IMR-90 (cell line): ENCODE results near the gene PCSK5. TPM values are rescaled to one million over a fixed set of nuclear protein-coding genes. Genes with fewer than 3 reads are reported as not detected.

ENCODE experiments used
- ATAC-seq: fragments of 200-7000 bp; cut with Tn5 transposase; 2 replicates; pipeline ENCODE4 v1.9.1; 2020; ENCODE audit warnings: low read depth, mild to moderate bottlenecking, moderate library complexity
- BruUV-seq: library from RNA; stranded (reverse); fragments of 400-500 nt; replicated peaks from 2 replicates; lab custom pipeline; 2021; lab: Mats Ljungman, UMichigan
- CTCF ChIA-PET: fragments of 300-600 bp; formaldehyde crosslinking; extraction: SDS; loops from one replicate; lab custom pipeline; 2021; ENCODE audit warnings: antibody characterized with exemption; lab: Yijun Ruan, JAX
- POLR2A ChIA-PET: fragments of 300-600 bp; sonication (Branson Sonifier 250); formaldehyde crosslinking; loops from one replicate; lab custom pipeline; 2022; ENCODE audit warnings: antibody characterized with exemption; ENCODE audit not compliant: unreplicated experiment; lab: Charles Lee
- DNase-seq: peaks from one replicate; pipeline ENCODE4 v3.0.0; 2013
- H2AFZ ChIP-seq: replicated peaks from 2 replicates; pipeline ENCODE3; 2013; ENCODE audit warnings: low read length, mild to moderate bottlenecking; ENCODE audit not compliant: poor library complexity
- H2AK5ac ChIP-seq: 2 replicates; pipeline ENCODE4 v1.6.1; 2013; ENCODE audit warnings: low read depth, low read length, inconsistent platforms
- H2AK9ac ChIP-seq: replicated peaks from 2 replicates; pipeline ENCODE3; 2013; ENCODE audit warnings: mild to moderate bottlenecking, low read depth, low read length, moderate library complexity; ENCODE audit not compliant: poor library complexity
- H2BK120ac ChIP-seq: 2 replicates; pipeline ENCODE4 v1.6.1; 2013; ENCODE audit warnings: low read depth, low read length, inconsistent platforms
- H2BK15ac ChIP-seq: 3 replicates; pipeline ENCODE4 v1.6.1; 2013; ENCODE audit warnings: low read depth, low read length, inconsistent platforms
- H2BK20ac ChIP-seq: 2 replicates; pipeline ENCODE4 v1.6.1; 2013; ENCODE audit warnings: low read depth, mild to moderate bottlenecking, inconsistent platforms, low read length, moderate library complexity
- H2BK5ac ChIP-seq: 2 replicates; pipeline ENCODE4 v1.6.1; 2013; ENCODE audit warnings: mild to moderate bottlenecking, low read depth, low read length, inconsistent platforms; ENCODE audit not compliant: poor library complexity, severe bottlenecking
- H3K14ac ChIP-seq: replicated peaks from 2 replicates; pipeline ENCODE4 v1.6.1; 2013; ENCODE audit warnings: low read depth, low read length, inconsistent platforms
- H3K18ac ChIP-seq: 2 replicates; pipeline ENCODE4 v1.6.1; 2013; ENCODE audit warnings: low read depth, low read length, control low read depth
- H3K23ac ChIP-seq: 2 replicates; pipeline ENCODE4 v1.6.1; 2013; ENCODE audit warnings: low read depth, low read length, inconsistent platforms
- H3K27ac ChIP-seq: 2 replicates; pipeline ENCODE4 v1.5.1; 2013; ENCODE audit warnings: mild to moderate bottlenecking, control low read depth, low read length; ENCODE audit not compliant: insufficient read depth
- H3K27me3 ChIP-seq: 2 replicates; pipeline ENCODE4 v1.6.1; 2013; ENCODE audit warnings: low read length; ENCODE audit not compliant: control insufficient read depth, insufficient read depth
- H3K36me3 ChIP-seq: 2 replicates; pipeline ENCODE4 v1.6.1; 2013; ENCODE audit warnings: low read length, mixed read lengths; ENCODE audit not compliant: control insufficient read depth, insufficient read depth
- H3K4ac ChIP-seq: 2 replicates; pipeline ENCODE4 v1.6.1; 2013; ENCODE audit warnings: low read depth, low read length, inconsistent platforms
- H3K4me1 ChIP-seq: 2 replicates; pipeline ENCODE4 v1.6.1; 2013; ENCODE audit warnings: low read length, mixed read lengths; ENCODE audit not compliant: control insufficient read depth, insufficient read depth
- H3K4me2 ChIP-seq: 2 replicates; pipeline ENCODE4 v1.6.1; 2013; ENCODE audit warnings: low read depth, mild to moderate bottlenecking, control low read depth, low read length, moderate library complexity
- H3K4me3 ChIP-seq: 2 replicates; pipeline ENCODE4 v1.5.1; 2013; ENCODE audit warnings: low read depth, mild to moderate bottlenecking, control low read depth, low read length, moderate library complexity; ENCODE audit not compliant: insufficient read depth
- H3K56ac ChIP-seq: 2 replicates; pipeline ENCODE4 v1.6.1; 2013; ENCODE audit warnings: low read length, inconsistent platforms; ENCODE audit not compliant: insufficient read depth; ENCODE audit errors: extremely low read depth
- H3K79me1 ChIP-seq, 2 experiments: 2 replicates each; pipeline ENCODE4 v1.6.1; 2013; ENCODE audit warnings: low read length in 2 of 2, inconsistent platforms in 1 of 2, low read depth in 1 of 2
- H3K9ac ChIP-seq: 2 replicates; pipeline ENCODE4 v1.6.1; 2013; ENCODE audit warnings: low read depth, low read length, control low read depth
- H3K9me1 ChIP-seq: 2 replicates; pipeline ENCODE4 v1.6.1; 2013; ENCODE audit warnings: low read length, inconsistent platforms; ENCODE audit not compliant: insufficient read depth
- H3K9me3 ChIP-seq: 2 replicates; pipeline ENCODE4 v1.6.1; 2013; ENCODE audit warnings: low read length; ENCODE audit not compliant: control insufficient read depth, insufficient read depth
- H4K20me1 ChIP-seq: 2 replicates; pipeline ENCODE4 v1.6.1; 2013; ENCODE audit warnings: low read length, inconsistent platforms; ENCODE audit not compliant: insufficient read depth
- H4K5ac ChIP-seq: 2 replicates; pipeline ENCODE4 v1.6.1; 2013; ENCODE audit warnings: mild to moderate bottlenecking, low read depth, low read length, control low read depth
- H4K8ac ChIP-seq, 2 experiments: 2 replicates each; pipeline ENCODE4 v1.6.1; 2013; ENCODE audit warnings: low read depth in 2 of 2, low read length in 2 of 2, control low read depth in 1 of 2, inconsistent platforms in 1 of 2
- H4K91ac ChIP-seq: 2 replicates; pipeline ENCODE4 v1.6.1; 2013; ENCODE audit warnings: low read depth, low read length, inconsistent platforms; ENCODE audit not compliant: insufficient read depth
- BHLHE40 ChIP-seq: fragments of 150-350 bp; IDR thresholded peaks from 2 replicates; pipeline ENCODE4 v1.6.1; 2016; ENCODE audit warnings: mild to moderate bottlenecking, low read depth, low read length
- CEBPB ChIP-seq: IDR thresholded peaks from 2 replicates; pipeline ENCODE4 v1.6.1; 2012; ENCODE audit warnings: low read depth, low read length, improper control_type of control experiment
- CHD1 ChIP-seq: IDR thresholded peaks from 2 replicates; pipeline ENCODE4 v1.6.1; 2012; ENCODE audit warnings: low read depth, low read length, improper control_type of control experiment
- CTCF ChIP-seq: conservative IDR thresholded peaks from 2 replicates; pipeline ENCODE4 v1.5.1; 2012; ENCODE audit warnings: mild to moderate bottlenecking, low read depth, low read length, improper control_type of control experiment
- ELK1 ChIP-seq: fragments of 150-350 bp; IDR thresholded peaks from 2 replicates; pipeline ENCODE4 v1.6.1; 2016; ENCODE audit warnings: low read depth, mild to moderate bottlenecking, low read length, moderate library complexity, borderline replicate concordance
- FOS ChIP-seq: fragments of 150-350 bp; IDR thresholded peaks from 2 replicates; pipeline ENCODE4 v1.6.1; 2016; ENCODE audit warnings: low read depth, low read length
- MAFK ChIP-seq: IDR thresholded peaks from 2 replicates; pipeline ENCODE4 v1.6.1; 2012; ENCODE audit warnings: low read depth, low read length, improper control_type of control experiment
- NFE2L2 ChIP-seq: fragments of 150-350 bp; IDR thresholded peaks from 2 replicates; pipeline ENCODE4 v1.6.1; 2016; ENCODE audit warnings: low read depth, mild to moderate bottlenecking, low read length
- RAD21 ChIP-seq: IDR thresholded peaks from 2 replicates; pipeline ENCODE4 v1.6.1; 2012; ENCODE audit warnings: low read length, improper control_type of control experiment
- SMC3 ChIP-seq: fragments of 150-350 bp; IDR thresholded peaks from 2 replicates; pipeline ENCODE4 v1.6.1; 2016; ENCODE audit warnings: low read depth, mild to moderate bottlenecking, antibody characterized with exemption, low read length, moderate library complexity
- USF2 ChIP-seq: fragments of 150-350 bp; IDR thresholded peaks from 2 replicates; pipeline ENCODE4 v1.6.1; 2017; ENCODE audit warnings: mild to moderate bottlenecking, antibody characterized with exemption, low read length, low read depth
- WGBS, 2 experiments: methylation state at CpG; one replicate each; pipeline versions ENCODE4 v1.1.5 to v1.1.7; 2013; ENCODE audit warnings: missing lambda C conversion rate in 2 of 2; ENCODE audit not compliant: insufficient read length in 1 of 2; ENCODE audit errors: extremely low coverage in 2 of 2; 5-methylcytosine and 5-hydroxymethylcytosine counted together
- dilution Hi-C: fragments of 300-500 bp; cut with HindIII; formaldehyde crosslinking; loops from one replicate; pipeline ENCODE4 v1.14.3; 2018; ENCODE audit warnings: low sequenced_read_pairs; ENCODE audit not compliant: unreplicated experiment
- in situ Hi-C: fragments of 300-500 bp; cut with MboI; formaldehyde crosslinking; loops from 3 replicates; pipeline ENCODE4 v1.14.3; 2019; ENCODE audit warnings: low sequenced_read_pairs, inconsistent platforms, mixed read lengths
- intact Hi-C: fragments of 100-400 bp; cut with micrococcal nuclease; formaldehyde crosslinking; loops from 2 replicates; pipeline ENCODE4 v1.10.0; 2022
- polyA plus RNA-seq, 3 experiments: library from polyadenylated mRNA; depleted of rRNA; stranded (reverse); fragments of >200 nt; gene quantifications; 2 replicates each; pipeline ENCODE4 v1.2.3, GENCODE V29; 2012; ENCODE audit warnings: low replicate concordance in 1 of 3
- total RNA-seq: library from RNA; depleted of rRNA; stranded (reverse); fragments of >200 nt; gene quantifications from 2 replicates; pipeline ENCODE4 v1.2.3, GENCODE V29; 2012

PCSK5 gene
- total and polyA plus RNA-seq, 2 of the 4 experiments (the other 2 are of a cell fraction), result 1.5 to 3.0 TPM

- H3K79me1 ChIP-seq, result no peaks in the 10 kb centered on the region
- H2AK9ac ChIP-seq, result no peak overlapping the region
- no peaks in the 10 kb centered on the region; the same call in 1 of the 2 replicates for H3K4me1 ChIP-seq
- in situ Hi-C loops (no loop called here), intact Hi-C loops (no loop called here), dilution Hi-C loops (no loop called here)
- no peak overlapping the region for H4K8ac ChIP-seq
- ChIA-PET CTCF (interaction anchor here (0.6 kb wide), 1 partner anchor 357 kb away, joined by 3 read pairs; no protein-coding TSS in a partner anchor), POLR2A (no interaction called here)
- no peak overlapping the region for H2AFZ ChIP-seq
- no peaks in the 10 kb centered on the region for H4K20me1 ChIP-seq
- H3K9me3 ChIP-seq, result no peaks in the 10 kb centered on the region
- H3K36me3 ChIP-seq, result no peaks in the 10 kb centered on the region
- H3K4me2 ChIP-seq, result no peak overlapping the region
- TF ChIP-seq NFE2L2, result no peak
- no peak for TF ChIP-seq CTCF
- no peak for TF ChIP-seq ELK1
- TF ChIP-seq RAD21, result no peak
- TF ChIP-seq CEBPB, result no peak
- no peak for TF ChIP-seq MAFK
- no peak for TF ChIP-seq USF2
- no peak for TF ChIP-seq BHLHE40
- TF ChIP-seq SMC3, result no peak
- no peak for TF ChIP-seq CHD1
- no peak for TF ChIP-seq FOS
- no peak overlapping the region for H2BK5ac ChIP-seq
- no peak overlapping the region for H2AK5ac ChIP-seq
- 92% methylated on average over 6 of the region's 9 CpGs; no CpG with 5 or more reads in 1 of the 2 experiments for WGBS, 2 experiments
- peaks cover 4% of the 10 kb centered on the region; the same call in 1 of the 2 replicates for H3K27me3 ChIP-seq
- no peak overlapping the region for H4K5ac ChIP-seq
- H3K14ac ChIP-seq, result no peak overlapping the region
- H3K27ac ChIP-seq, result no peak overlapping the region
- no peak overlapping the region for H2BK20ac ChIP-seq
- no peak overlapping the region for H3K23ac ChIP-seq
- no peaks in the 10 kb centered on the region for H3K9me1 ChIP-seq
- no TSS peak for BruUV-seq
- DNase-seq (no peak), ATAC-seq (no peak)
- no peak overlapping the region for H3K56ac ChIP-seq
- no peak overlapping the region for H4K91ac ChIP-seq
- H3K18ac ChIP-seq, result no peak overlapping the region
- no peak overlapping the region for H3K4ac ChIP-seq
- no peak overlapping the region for H3K4me3 ChIP-seq
- H2BK15ac ChIP-seq, result no peak overlapping the region
- H2BK120ac ChIP-seq, result no peak overlapping the region
- H3K9ac ChIP-seq, result no peak overlapping the region
These were observed 356.2 kb downstream of the PCSK5 start for GRCh38 chr9:76246680-76247079.
